Amniotic epithelial cell (primary cell): ENCODE results near the gene ARID1B.

ENCODE experiments used
- DNase-seq: peaks from one replicate; pipeline ENCODE4 v3.0.0-alpha.2; 2010; ENCODE audit warnings: low read depth

The ARID1B gene

GRCh38 chr6:156776840-156777576 is at the start of gene ARID1B:
Gene ARID1B, plus strand, starts transcription at chr6:156777378. Its CDS starts 303 bp downstream, at chr6:156777681.
- peak; percentile 81 for DNase-seq

DNA sequence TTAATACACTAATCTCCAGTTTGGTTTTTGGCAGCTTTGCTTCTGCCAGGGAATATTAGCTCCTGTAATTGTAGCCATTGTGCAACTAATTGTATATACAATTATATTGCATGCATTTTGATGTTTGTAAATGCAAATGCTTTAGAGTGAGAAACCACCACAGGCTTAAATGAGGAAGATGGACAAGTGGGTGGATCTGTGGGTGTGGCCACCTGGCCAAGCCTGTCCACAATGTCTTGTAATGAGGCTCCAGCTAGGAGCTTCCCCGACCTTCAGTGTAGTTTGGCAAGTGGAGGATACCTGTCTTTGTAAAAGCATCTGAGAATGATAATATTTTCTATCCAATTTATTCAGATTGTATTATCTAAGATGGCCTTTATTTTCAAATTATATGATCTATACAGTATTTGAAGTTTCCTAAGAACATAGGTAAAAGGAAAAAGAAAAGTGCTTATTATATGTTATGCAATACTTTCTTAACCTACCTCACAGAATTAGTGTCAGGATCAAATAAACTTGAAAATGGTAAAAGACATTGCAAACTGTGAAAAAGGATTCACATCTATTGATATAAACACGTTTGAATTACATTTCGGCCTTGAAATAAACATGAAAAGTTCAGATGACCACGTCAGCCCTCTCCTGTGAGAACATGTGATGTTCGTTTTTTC is 49.3 kb upstream of the ARID1B start:
- DNase-seq, result no peak

DNA sequence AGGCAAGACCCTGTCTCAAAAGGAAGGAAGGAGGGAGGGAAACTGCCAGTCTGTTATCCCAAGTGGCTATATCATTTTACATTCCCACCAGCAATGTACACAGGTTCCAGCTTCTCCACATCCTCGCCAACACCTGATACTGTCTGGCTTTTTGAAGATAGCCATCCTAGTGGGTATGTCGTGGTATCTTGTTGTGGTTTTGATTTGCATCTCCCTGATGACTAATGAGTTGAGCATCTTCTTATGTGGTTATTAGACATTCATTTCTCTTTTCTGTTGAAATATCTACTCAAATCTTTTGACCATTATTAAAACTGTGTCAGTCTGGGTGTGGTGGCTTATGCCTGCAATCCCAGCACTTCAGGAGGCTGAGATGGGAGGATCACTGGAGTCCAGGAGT is 47.9 kb upstream of the ARID1B start:
- DNase-seq, result peak; percentile 95

DNA sequence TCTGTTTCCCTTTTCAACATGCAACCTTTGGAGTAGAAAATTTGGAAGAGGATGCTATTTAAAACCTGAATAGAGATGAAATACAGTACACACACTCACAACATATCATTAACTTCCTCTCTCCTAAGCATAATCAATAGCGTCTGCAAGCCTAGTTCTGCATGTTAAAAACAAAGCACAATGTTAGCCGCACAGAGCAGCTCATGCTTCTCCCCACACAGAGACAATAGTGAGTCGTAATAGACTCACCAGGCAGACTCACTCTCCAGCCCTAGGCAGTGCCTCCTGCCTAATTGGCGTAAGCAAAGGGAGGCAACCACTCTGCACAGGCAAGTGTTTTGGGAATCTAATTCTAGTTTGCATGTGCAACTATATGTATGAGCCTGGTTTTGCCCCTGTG is 45.8 kb upstream of the ARID1B start:
- DNase-seq, result peak; percentile 28

- peak; percentile 9 for DNase-seq
These were observed 41.4 kb upstream of the ARID1B start for GRCh38 chr6:156735751-156736150.

DNA sequence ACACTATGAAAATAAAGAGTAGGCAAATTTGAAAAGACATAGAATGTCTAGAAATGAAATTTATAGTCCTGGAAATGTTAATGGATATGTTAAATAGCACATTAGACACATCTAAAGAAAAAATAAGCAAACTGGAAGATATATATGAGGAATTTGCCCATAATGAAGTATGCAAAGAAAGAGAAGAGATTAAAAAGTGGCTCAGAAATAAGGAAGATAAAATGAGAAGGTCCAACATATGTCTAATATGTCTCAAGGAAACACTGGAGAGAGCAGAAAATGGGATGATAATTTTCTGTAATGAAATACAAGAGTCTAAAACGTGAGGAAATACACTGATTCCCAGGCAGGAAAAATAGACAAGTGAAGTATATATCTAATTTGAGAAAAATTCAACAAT is 36.6 kb upstream of the ARID1B start:
- no peak for DNase-seq

GRCh38 chr6:156741287-156742073 is 35.7 kb upstream of the ARID1B start:
- no peak for DNase-seq

GRCh38 chr6:156747715-156748114 is 29.5 kb upstream of the ARID1B start:
- DNase-seq, result peak; percentile 25

- DNase-seq, result no peak
These were observed 28.7 kb upstream of the ARID1B start for GRCh38 chr6:156748504-156748903.

DNA sequence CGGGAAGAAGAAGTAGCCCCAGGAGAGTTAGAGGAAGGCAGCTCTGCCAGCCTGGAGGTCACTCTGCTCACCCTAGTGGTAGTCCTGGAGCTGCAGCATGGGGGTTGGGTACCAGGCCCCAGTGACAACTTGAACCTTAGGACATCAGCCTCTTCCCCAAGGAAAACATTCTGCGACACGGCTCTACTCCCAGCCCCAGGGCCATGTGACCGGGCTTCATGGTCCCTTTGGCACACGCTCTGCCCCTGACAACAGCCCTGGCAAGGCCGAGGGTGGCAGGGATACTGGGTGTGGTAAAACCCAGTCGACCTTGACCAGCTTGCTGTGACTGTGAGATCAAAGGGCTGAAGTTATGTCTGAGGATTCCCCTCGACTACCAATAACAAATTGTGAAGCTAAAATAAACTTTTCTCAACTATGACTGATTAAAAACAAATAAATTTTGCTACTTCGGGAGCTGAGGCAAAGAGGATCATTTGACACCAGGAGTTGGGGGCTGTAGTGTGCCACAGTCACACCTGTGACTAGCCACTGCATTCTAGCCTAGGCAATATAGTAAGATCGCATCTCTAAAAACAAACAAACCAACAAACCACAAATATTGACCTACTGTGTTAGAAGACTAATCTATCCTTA is 24.4 kb upstream of the ARID1B start:
- DNase-seq, result peak; percentile 3

GRCh38 chr6:156756630-156757610 is 20.3 kb upstream of the ARID1B start:
- no peak for DNase-seq

DNA sequence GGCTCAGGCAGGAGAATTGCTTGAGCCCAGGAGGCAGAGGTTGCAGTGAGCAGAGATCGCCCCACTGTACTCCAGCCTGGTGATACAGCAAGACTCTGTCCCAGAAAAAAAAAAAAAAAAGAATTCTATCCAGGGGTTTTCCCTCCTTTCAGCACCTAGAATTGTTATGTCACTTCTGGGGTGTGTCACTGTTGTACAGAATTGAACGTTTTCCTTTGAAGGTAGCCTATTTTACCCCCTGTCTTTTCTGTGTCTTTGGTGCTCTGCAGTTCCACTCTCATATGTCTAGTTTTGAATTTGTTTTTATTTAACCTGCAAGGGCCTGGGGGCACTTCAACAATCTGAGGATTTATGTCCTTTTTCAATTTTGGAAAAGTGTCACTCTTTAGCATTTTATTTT is 19.3 kb upstream of the ARID1B start:
- no peak for DNase-seq

- no peak for DNase-seq
These were observed 16.8 kb upstream of the ARID1B start for GRCh38 chr6:156760377-156760776.

DNA sequence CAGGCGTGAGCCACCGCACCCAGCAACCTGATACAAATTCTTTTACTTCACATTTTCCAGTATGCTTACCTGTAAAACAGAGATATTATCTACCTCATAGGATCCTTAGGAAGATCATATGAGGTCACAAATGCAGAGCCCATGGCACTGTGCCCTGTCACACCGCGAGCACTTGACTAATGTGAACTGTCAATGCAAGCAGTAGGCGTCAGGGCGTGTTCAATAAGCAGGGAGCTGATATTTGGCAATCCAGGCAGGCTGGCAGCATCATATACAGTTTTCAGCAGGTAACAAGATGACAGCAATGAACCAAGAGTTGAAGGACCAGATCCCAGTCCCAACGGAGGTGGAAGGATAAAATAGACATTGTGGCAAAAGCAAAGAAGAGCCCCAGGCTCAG is 14.6 kb upstream of the ARID1B start:
- DNase-seq, result no peak

DNA sequence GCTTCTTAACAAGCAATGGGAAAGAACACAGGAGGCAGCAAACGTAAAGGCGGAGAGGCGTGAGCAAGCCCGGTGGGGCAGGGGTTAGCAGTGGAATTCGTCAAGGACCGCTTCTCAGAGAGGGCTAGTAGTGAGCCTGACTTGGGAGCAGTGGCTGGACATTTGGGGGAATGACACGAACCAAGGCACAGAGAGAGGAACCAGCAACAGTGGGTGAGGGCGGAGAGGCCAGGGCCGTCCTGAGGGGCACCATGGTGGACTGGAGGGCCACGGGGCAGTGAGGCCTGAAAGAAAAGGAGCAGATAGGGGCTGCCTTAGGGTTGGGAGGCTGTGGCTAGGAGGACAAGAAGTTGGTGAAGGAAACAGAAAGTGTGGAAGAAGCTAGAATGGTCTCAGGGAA is 12.1 kb upstream of the ARID1B start:
- DNase-seq, result no peak

- DNase-seq, result peak; percentile 51
These were observed 9.3 kb upstream of the ARID1B start for GRCh38 chr6:156767603-156768467.

GRCh38 chr6:156771047-156771446 is 6.1 kb upstream of the ARID1B start:
- DNase-seq, result peak; percentile 35

DNA sequence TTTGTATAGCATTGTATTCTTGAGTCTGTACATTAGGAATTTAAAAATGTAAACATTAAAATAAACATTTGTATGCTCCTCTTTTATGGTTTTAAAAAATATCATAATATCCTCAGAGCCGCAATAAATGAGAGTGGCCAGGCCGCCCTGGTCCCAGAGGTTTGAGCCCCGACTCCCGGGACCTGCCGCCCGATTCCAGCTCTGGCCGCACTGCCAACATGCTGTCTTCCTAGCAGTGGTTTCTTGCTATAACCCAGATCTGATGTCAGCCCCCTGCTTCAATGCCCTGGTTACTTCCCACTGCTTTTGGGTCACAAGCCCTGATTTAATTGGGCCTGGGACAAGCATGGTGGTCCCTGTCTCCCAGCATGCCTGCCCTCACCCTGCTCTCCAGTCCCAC is 5.4 kb upstream of the ARID1B start:
- DNase-seq, result no peak

DNA sequence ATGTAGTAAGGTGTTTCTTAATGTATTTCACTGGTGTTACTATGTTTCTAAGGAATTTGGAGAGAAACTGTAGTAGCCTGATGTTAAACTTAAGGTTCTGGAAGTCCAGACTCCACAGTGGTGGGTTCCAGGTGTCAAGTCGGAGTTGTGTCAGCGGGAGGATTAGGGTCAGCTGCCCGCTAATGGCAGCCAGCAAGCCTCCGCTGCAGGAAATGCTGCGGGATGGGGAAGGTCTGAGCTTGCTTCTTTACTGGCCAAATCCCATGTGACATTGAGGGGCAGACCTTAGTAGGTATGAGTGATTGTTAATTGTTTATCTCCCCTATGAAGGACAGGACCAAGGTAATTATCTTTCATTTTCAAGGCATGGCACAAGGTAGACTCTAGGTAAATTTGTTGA is 3.7 kb upstream of the ARID1B start:
- DNase-seq, result no peak
